NCI-H146 (cell line): ENCODE measurements around the gene SECISBP2.
"Not testable (repeated sequence)": the region's sequence is repeated elsewhere in the genome, so short reads cannot be mapped to it uniquely, and the experiment has no call there.

ENCODE experiments used
- DNase-seq: peaks from one replicate; lab custom pipeline; 2025; lab: John Stamatoyannopoulos, UW

The SECISBP2 gene

DNA sequence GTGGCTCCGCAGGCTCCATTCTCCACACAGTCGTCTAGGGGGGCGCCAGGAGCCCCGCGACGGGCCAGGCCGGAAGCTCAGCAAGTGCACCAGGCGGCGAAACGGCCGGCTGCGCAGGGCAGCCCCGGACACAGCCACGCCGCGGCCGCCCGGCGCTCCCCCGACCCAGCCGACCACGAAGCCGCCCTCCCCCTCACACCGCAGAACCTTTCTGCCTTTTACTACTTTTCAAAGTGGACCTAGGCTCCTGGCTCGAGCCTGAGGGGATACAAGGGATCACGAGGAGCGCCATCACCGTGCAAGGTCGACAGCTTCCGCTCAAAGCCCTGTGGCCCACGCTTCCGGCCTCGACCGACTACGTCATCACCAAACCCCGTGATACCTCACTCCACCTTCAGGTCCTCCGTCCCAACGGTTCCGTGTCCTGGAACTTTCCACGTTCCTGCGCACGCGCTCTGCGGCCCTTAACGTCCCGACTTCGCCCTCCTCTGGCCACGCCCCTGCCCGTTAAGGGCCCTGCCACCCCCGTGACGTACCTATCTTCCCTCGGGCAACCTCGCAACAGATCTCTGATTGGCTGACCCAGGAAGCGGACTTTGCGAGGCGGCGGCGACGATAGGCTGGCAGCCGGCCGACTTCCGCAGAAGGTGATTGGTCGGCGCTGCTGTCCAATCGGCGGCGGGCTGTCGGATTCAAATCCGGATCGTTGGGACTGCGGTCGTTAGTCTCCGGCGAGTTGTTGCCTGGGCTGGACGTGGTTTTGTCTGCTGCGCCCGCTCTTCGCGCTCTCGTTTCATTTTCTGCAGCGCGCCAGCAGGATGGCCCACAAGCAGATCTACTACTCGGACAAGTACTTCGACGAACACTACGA lies 7.6 kb upstream of the SECISBP2 start, which contains the start of gene CKS2:
CKS2 (plus strand) TSS at position 721 of the 871 bp plus-strand sequence; CDS start at position 819, 98 bp downstream.
- DNase-seq = peak; percentile 99

- DNase-seq = no peak
Measured at GRCh38 chr9:89311346-89312221, 6.7 kb upstream of the SECISBP2 start.

DNA sequence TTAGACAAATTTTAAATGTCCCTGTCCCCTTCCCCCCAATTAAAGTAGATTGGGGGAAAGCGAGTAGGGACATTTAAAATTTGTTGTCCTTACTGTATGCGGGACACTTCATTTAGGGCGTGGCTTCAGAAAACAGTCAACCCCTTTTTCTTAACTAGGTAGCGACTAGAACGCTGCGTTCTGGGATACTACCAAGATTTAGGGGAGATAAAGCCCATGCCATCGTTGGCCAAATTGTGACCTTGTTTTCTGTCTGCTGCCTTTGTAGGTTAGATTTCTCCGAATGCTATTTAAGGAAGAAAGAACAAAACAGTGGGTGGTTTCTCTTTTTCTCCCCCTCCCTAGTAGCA lies 6.1 kb upstream of the SECISBP2 start:
- DNase-seq = no peak

DNA sequence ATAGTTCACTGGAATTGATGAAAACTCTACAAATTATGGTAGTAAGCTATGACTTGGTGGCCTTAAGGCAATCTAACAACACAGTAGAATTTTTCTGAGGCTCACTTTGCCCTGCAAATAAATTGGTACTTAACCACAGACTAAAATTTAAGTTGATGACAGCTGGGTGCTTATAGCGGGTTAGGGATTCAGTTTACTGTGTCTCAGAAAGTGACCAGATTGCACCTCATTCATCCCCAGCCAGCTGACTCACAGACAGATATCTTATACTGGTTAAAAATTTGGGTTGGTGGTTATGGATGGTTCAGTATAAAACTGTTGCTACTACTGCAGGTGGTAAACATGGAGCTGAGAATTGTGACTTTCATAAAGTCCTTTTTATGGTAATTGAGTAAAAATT lies 4.5 kb upstream of the SECISBP2 start:
- no peak for DNase-seq

- no peak for DNase-seq
Measured at GRCh38 chr9:89314955-89315354, 3.3 kb upstream of the SECISBP2 start.

GRCh38 chr9:89315482-89315881 lies 2.8 kb upstream of the SECISBP2 start:
- no peak for DNase-seq

- no peak for DNase-seq
Measured at GRCh38 chr9:89317282-89317681, 1.0 kb upstream of the SECISBP2 start.

DNA sequence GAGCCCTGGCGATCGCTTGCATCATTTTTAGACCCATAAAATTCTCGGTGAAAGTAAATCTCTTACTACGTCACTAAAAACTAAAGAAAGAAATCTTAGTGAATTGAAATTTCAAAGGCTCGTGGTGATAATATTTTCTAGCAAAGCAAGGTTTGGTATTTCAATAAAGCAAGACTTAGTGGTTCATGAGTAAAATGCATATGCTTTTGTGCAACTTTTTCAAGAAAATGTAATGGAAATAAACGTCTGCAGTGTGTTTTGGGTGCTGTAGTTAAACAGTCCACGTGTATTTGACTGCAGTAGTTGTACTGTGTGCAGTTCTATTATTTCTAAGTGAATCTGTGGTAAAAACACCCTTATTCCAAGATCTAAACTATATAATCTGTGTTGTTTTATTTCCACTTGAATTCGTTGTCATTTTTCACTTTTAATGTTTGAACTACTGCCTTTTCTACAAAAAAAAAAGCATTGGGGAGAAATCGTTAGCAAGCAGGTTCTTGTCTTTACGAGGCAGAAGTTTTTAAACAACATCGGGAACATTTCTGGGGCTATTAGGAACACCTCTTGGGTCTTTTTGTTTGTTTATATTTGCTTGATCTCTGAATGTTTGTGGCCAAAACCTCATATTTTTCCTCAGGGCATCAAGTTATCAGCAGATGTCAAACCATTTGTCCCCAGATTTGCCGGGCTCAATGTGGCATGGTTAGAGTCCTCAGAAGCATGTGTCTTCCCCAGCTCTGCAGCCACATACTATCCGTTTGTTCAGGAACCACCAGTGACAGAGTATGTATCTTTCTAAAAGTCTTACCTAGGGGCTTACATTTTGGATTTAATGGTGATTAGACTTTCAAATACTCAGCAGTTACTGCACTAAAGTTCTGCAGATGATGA lies 960 bp downstream of the SECISBP2 start:
- no peak for DNase-seq

- no peak for DNase-seq
Measured at GRCh38 chr9:89323390-89323789, 5.1 kb downstream of the SECISBP2 start.

GRCh38 chr9:89325733-89326132 lies 7.4 kb downstream of the SECISBP2 start:
- no peak for DNase-seq

GRCh38 chr9:89328064-89328463 lies 9.8 kb downstream of the SECISBP2 start:
- no peak for DNase-seq

- DNase-seq = no peak
Measured at GRCh38 chr9:89329917-89330316, 11.6 kb downstream of the SECISBP2 start.

GRCh38 chr9:89330513-89330912 lies 12.2 kb downstream of the SECISBP2 start:
- no peak for DNase-seq

- no peak for DNase-seq
Measured at GRCh38 chr9:89339807-89340206, 21.5 kb downstream of the SECISBP2 start.

GRCh38 chr9:89340332-89340731 lies 22.0 kb downstream of the SECISBP2 start:
- no peak for DNase-seq

- no peak for DNase-seq
Measured at GRCh38 chr9:89342213-89342612, 23.9 kb downstream of the SECISBP2 start.

- no peak for DNase-seq
Measured at GRCh38 chr9:89342948-89343347, 24.6 kb downstream of the SECISBP2 start.

DNA sequence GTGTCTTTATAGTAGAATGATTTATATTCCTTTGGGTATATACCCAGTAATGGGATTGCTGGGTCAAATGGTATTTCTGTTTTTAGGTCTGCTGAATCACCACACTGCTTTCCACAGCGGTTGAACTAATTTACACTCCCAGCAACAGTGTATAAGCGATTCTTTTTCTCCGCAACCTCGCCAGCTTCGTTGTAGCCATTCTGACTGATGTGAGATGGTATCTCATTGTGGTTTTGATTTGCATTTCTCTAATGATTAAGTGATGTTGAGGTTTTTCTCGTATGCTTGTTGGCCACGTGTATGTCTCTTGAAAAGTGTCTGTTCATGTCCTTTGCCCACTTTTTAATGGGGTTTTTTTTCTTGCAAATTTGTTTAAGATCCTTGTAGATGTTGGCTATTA lies 25.5 kb downstream of the SECISBP2 start:
- not testable (repeated sequence) for DNase-seq

GRCh38 chr9:89345476-89345875 lies 27.2 kb downstream of the SECISBP2 start:
- no peak for DNase-seq

GRCh38 chr9:89346696-89347095 lies 28.4 kb downstream of the SECISBP2 start:
- DNase-seq = no peak

DNA sequence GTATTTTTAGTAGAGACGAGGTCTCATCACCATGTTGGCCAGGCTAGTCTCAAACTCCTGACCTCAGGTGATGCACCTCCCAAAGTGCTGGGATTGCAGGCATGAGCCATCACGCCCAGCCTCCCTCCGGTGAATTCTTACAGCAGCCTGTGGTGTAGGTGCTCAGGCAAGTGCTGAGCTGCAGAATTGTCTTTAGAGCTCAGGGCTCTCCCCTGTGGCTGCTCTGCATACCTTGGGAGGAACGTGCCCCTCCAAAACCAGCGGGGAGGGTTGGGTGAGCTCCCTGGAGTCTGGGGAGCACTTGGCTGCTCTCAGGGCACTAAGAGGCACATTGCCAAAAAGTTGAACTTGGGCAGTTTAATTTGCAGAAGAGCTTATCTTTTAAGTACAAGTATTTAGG lies 29.4 kb downstream of the SECISBP2 start:
- no peak for DNase-seq

- no peak for DNase-seq
Measured at GRCh38 chr9:89349607-89350006, 31.3 kb downstream of the SECISBP2 start.
